Neural cell (in vitro differentiated cells): Measurements from ENCODE around the gene SKIC2. TPM values are rescaled to one million over a fixed set of nuclear protein-coding genes. Genes with fewer than 3 reads are reported as not detected.

Source experiments
- H2AFZ ChIP-seq: fragments of 200-600, 300-800 bp; sonication (generic), shearing (Covaris generic); 2 replicates; pipeline ENCODE4 v1.6.0; 2014; ENCODE audit warnings: low read depth, mild to moderate bottlenecking, antibody characterized with exemption, low read length, moderate library complexity
- H3F3A ChIP-seq: fragments of 200-600 bp; shearing (Covaris generic); 2 replicates; pipeline ENCODE4 v1.6.1; 2016; ENCODE audit warnings: mild to moderate bottlenecking, moderate library complexity, mixed read lengths, antibody characterized with exemption, low read length; ENCODE audit not compliant: insufficient read depth, poor library complexity, severe bottlenecking
- H3K27ac ChIP-seq: fragments of 200-600, 300-800 bp; sonication (generic), shearing (Covaris generic); 2 replicates; pipeline ENCODE4 v1.5.1; 2014; ENCODE audit warnings: mild to moderate bottlenecking, low read length, moderate library complexity
- H3K27me3 ChIP-seq: fragments of 300-800, 200-600 bp; sonication (generic), shearing (Covaris generic); 2 replicates; pipeline ENCODE4 v1.6.0; 2014; ENCODE audit warnings: mild to moderate bottlenecking, low read depth, low read length, moderate library complexity; ENCODE audit not compliant: insufficient read depth
- H3K36me3 ChIP-seq: fragments of 300-800, 200-600 bp; sonication (generic), shearing (Covaris generic); 2 replicates; pipeline ENCODE4 v1.5.1; 2014; ENCODE audit warnings: mild to moderate bottlenecking, antibody characterized with exemption, low read length, moderate library complexity; ENCODE audit not compliant: insufficient read depth
- H3K4me2 ChIP-seq: fragments of 300-800, 200-600 bp; sonication (generic), shearing (Covaris generic); 2 replicates; pipeline ENCODE4 v1.6.0; 2014; ENCODE audit warnings: mild to moderate bottlenecking, low read length
- H3K4me3 ChIP-seq: fragments of 300-800, 200-600 bp; sonication (generic), shearing (Covaris generic); 2 replicates; pipeline ENCODE4 v1.5.1; 2014; ENCODE audit warnings: mild to moderate bottlenecking, low read length, moderate library complexity
- H3K79me2 ChIP-seq: fragments of 200-600 bp; shearing (Covaris generic); replicated peaks from 2 replicates; pipeline ENCODE4 v1.6.0; 2014; ENCODE audit warnings: mild to moderate bottlenecking, low read length, moderate library complexity; ENCODE audit not compliant: insufficient read depth
- H3K9ac ChIP-seq: fragments of 300-800, 200-600 bp; sonication (generic), shearing (Covaris generic); 2 replicates; pipeline ENCODE4 v1.6.1; 2016; ENCODE audit warnings: mild to moderate bottlenecking, low read length, mixed read lengths
- H3K9me2 ChIP-seq: fragments of 200-600 bp; shearing (Covaris generic); 2 replicates; pipeline ENCODE4 v1.6.1; 2016; ENCODE audit warnings: mild to moderate bottlenecking, low read length, mixed read lengths; ENCODE audit not compliant: insufficient read depth
- H3K9me3 ChIP-seq: fragments of 200-600, 300-800 bp; sonication (generic), shearing (Covaris generic); 2 replicates; pipeline ENCODE4 v1.6.1; 2016; ENCODE audit warnings: mild to moderate bottlenecking, mixed run types, low read length, moderate library complexity, mixed read lengths
- H4K20me1 ChIP-seq: fragments of 200-600 bp; shearing (Covaris generic); 2 replicates; pipeline ENCODE4 v1.6.1; 2016; ENCODE audit warnings: mild to moderate bottlenecking, mixed run types; ENCODE audit not compliant: insufficient read depth
- EP300 ChIP-seq: fragments of 450-650 bp; conservative IDR thresholded peaks from 2 replicates; pipeline ENCODE4 v1.6.1; 2014; ENCODE audit warnings: antibody characterized with exemption, mild to moderate bottlenecking, moderate library complexity; ENCODE audit not compliant: poor library complexity, severe bottlenecking
- EZH2 ChIP-seq: fragments of 200-600, 300-800 bp; shearing (Covaris generic), sonication (generic); IDR thresholded peaks from 2 replicates; pipeline ENCODE4 v1.6.1; 2014; ENCODE audit warnings: antibody characterized with exemption, low read length, borderline replicate concordance, mild to moderate bottlenecking; ENCODE audit not compliant: insufficient read depth, poor library complexity, severe bottlenecking
- MXI1 ChIP-seq: fragments of 450-650 bp; conservative IDR thresholded peaks from 2 replicates; pipeline ENCODE4 v1.6.1; 2014; ENCODE audit warnings: antibody characterized with exemption, mild to moderate bottlenecking; ENCODE audit not compliant: poor library complexity, severe bottlenecking
- POLR2AphosphoS5 ChIP-seq: IDR thresholded peaks from 2 replicates; pipeline ENCODE4 v1.6.1; 2012
- RAD21 ChIP-seq: fragments of 450-650 bp; conservative IDR thresholded peaks from 2 replicates; pipeline ENCODE4 v1.6.1; 2014; ENCODE audit warnings: antibody characterized with exemption, mild to moderate bottlenecking, moderate library complexity
- SMC3 ChIP-seq: fragments of 450-650 bp; conservative IDR thresholded peaks from 2 replicates; pipeline ENCODE4 v1.6.1; 2014; ENCODE audit warnings: antibody characterized with exemption, mild to moderate bottlenecking, moderate library complexity; ENCODE audit not compliant: poor library complexity
- TAF1 ChIP-seq: IDR thresholded peaks from 2 replicates; pipeline ENCODE4 v1.6.1; 2012; ENCODE audit warnings: low read depth
- polyA plus RNA-seq: library from polyadenylated mRNA; depleted of rRNA; stranded (reverse); fragments of >200 nt; gene quantifications from 2 replicates; pipeline ENCODE4 v1.2.3, GENCODE V29; 2014
- TF ChIP-seq, protein P1 (sequence below): IDR thresholded peaks from 2 replicates; pipeline ENCODE4 v1.6.1; 2012; ENCODE audit warnings: borderline replicate concordance
- TF ChIP-seq, protein P2 (sequence below): fragments of 450-650 bp; IDR thresholded peaks from 2 replicates; pipeline ENCODE4 v1.5.1; 2014; ENCODE audit warnings: antibody characterized with exemption, mild to moderate bottlenecking, moderate library complexity; ENCODE audit not compliant: poor library complexity, severe bottlenecking

Gene SKIC2
- polyA plus RNA-seq, 1 donor from 2014 or later: 48.2 TPM

DNA sequence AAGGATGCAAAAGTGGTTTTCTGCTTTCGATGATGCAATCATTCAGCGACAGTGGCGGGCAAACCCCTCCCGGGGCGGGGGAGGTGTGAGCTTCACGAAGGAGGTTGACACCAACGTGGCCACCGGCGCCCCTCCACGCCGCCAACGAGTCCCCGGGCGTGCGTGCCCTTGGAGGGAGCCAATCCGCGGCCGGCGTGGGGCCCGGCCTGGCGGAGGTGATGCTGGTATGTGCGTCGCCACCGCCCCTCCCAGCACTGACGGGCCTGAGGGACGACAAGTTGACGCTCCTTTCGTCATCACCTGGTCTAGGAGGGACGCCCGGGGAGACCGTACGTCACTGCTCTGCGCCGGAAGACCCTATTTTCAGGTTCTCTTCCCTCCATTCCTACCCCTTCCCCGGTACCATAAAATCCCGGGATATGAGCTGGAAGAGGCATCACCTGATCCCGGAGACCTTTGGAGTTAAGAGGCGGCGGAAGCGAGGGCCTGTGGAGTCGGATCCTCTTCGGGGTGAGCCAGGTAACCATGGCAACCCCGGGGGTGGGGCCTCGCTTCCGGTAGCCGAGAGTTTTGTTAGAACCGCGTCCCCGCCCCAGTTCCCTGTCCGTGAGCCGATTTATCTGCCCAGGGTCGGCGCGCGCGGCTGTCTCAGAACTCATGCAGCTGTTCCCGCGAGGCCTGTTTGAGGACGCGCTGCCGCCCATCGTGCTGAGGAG, 13.2 kb downstream of the SKIC2 start, which contains the start of gene DXO:
DXO (minus strand) TSS at position 146 of the 716 bp plus-strand sequence. CDS start 463 bp downstream, outside the sequence.
- TF ChIP-seq, protein P1, sequence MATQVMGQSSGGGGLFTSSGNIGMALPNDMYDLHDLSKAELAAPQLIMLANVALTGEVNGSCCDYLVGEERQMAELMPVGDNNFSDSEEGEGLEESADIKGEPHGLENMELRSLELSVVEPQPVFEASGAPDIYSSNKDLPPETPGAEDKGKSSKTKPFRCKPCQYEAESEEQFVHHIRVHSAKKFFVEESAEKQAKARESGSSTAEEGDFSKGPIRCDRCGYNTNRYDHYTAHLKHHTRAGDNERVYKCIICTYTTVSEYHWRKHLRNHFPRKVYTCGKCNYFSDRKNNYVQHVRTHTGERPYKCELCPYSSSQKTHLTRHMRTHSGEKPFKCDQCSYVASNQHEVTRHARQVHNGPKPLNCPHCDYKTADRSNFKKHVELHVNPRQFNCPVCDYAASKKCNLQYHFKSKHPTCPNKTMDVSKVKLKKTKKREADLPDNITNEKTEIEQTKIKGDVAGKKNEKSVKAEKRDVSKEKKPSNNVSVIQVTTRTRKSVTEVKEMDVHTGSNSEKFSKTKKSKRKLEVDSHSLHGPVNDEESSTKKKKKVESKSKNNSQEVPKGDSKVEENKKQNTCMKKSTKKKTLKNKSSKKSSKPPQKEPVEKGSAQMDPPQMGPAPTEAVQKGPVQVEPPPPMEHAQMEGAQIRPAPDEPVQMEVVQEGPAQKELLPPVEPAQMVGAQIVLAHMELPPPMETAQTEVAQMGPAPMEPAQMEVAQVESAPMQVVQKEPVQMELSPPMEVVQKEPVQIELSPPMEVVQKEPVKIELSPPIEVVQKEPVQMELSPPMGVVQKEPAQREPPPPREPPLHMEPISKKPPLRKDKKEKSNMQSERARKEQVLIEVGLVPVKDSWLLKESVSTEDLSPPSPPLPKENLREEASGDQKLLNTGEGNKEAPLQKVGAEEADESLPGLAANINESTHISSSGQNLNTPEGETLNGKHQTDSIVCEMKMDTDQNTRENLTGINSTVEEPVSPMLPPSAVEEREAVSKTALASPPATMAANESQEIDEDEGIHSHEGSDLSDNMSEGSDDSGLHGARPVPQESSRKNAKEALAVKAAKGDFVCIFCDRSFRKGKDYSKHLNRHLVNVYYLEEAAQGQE: peak; percentile 63
- TF ChIP-seq, protein P2, sequence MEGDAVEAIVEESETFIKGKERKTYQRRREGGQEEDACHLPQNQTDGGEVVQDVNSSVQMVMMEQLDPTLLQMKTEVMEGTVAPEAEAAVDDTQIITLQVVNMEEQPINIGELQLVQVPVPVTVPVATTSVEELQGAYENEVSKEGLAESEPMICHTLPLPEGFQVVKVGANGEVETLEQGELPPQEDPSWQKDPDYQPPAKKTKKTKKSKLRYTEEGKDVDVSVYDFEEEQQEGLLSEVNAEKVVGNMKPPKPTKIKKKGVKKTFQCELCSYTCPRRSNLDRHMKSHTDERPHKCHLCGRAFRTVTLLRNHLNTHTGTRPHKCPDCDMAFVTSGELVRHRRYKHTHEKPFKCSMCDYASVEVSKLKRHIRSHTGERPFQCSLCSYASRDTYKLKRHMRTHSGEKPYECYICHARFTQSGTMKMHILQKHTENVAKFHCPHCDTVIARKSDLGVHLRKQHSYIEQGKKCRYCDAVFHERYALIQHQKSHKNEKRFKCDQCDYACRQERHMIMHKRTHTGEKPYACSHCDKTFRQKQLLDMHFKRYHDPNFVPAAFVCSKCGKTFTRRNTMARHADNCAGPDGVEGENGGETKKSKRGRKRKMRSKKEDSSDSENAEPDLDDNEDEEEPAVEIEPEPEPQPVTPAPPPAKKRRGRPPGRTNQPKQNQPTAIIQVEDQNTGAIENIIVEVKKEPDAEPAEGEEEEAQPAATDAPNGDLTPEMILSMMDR: no peak
- peak; percentile 89 for TF ChIP-seq EP300
- TF ChIP-seq POLR2AphosphoS5: peak; percentile 66
- no peak for TF ChIP-seq EZH2
- TF ChIP-seq SMC3: peak; percentile 36
- TF ChIP-seq TAF1: no peak
- TF ChIP-seq RAD21: peak; percentile 39
- peak; percentile 95 for TF ChIP-seq MXI1
- Histone ChIP-seq H3K79me2 (peaks cover 22% of the 10 kb centered on the region), H3K9me3 (no peaks in the 10 kb centered on the region), H4K20me1 (no peaks in the 10 kb centered on the region), H3K27me3 (no peaks in the 10 kb centered on the region), H3K27ac (peak within 1 kb of the TSS; percentile 98), H3K9ac (peak within 1 kb of the TSS; percentile 93), H3K4me2 (peak within 1 kb of the TSS; percentile 85), H2AFZ (peak within 1 kb of the TSS; percentile 81), H3K4me3 (peak within 1 kb of the TSS; percentile 95), H3F3A (no peaks in the 10 kb centered on the region), H3K9me2 (no peaks in the 10 kb centered on the region), H3K36me3 (no peaks in the 10 kb centered on the region)

DNA sequence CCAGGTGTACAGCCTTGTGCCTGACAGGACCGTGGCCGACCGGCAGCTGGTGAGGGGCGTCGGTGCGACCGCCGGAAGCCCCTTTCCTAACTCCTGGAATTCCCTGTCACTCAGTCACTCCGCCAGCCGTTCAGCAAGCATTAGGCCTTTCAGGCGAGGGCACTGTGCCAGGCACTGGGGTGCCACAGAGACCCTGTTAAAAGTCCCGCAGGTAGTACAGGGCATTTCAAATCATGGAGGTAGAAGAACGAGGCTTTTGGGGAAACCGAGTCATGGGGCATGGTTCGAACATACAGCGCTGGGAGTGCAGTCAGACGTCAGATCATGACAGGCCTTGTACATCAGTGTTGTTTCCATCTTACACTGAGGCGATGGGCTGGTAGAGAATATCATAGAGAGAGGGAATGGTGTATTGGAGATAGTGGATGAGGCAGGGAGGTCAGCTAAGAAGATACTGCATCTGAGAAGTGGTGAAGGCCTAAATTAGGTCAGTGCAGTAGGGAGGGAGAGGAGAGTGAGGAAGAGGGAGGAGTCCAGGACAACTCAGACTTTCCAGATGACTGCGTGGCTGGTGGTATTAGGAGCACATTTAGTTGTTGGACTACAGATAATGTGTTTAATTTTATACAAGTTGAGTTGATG, 13.9 kb downstream of the SKIC2 start:
- Histone ChIP-seq H3K79me2 (peaks cover 22% of the 10 kb centered on the region), H3K9ac (peak overlapping the region; percentile 93)

More for the DNA sequence above, 13.9 kb downstream of the SKIC2 start:
- TF ChIP-seq EZH2 (no peak), RAD21 (no peak), MXI1 (no peak), SMC3 (no peak), POLR2AphosphoS5 (no peak), TAF1 (no peak)
- TF ChIP-seq, protein P2: no peak
- TF ChIP-seq, protein P1: peak; percentile 4
- H3K4me2 ChIP-seq: peak overlapping the region; percentile 85
- peak overlapping the region; percentile 81 for H2AFZ ChIP-seq
- peak overlapping the region; percentile 95 for H3K4me3 ChIP-seq
- H3K27ac ChIP-seq: peak overlapping the region; percentile 98
- no peaks in the 10 kb centered on the region for H4K20me1 ChIP-seq
- H3K9me3 ChIP-seq: no peaks in the 10 kb centered on the region
- no peaks in the 10 kb centered on the region for H3K27me3 ChIP-seq
- H3K36me3 ChIP-seq: no peaks in the 10 kb centered on the region
- H3F3A ChIP-seq: no peaks in the 10 kb centered on the region
- no peaks in the 10 kb centered on the region for H3K9me2 ChIP-seq
